ENCODE results near the gene PRPS1L1. TPM values are rescaled to one million over a fixed set of nuclear protein-coding genes. Genes with fewer than 3 reads are reported as not detected.

The PRPS1L1 gene
- total and polyA plus RNA-seq, 2 donors from 2014 or later: not detected

GRCh38 chr7:18016547-18017444 is 10.8 kb downstream of the PRPS1L1 start:
- Histone ChIP-seq H3K4me1 (ENCODE audit: control insufficient read depth in 2 of 3, insufficient read depth in 2 of 3, low read depth in 1 of 3, low read length in 3 of 3) (no peaks in the 10 kb centered on the region), H3K9me3 (ENCODE audit: control insufficient read depth in 2 of 3, insufficient read depth in 1 of 3, low read length in 3 of 3) (peaks cover 0 to 2% (median 0%) of the 10 kb centered on the region in 3 donors), H3K27me3 (ENCODE audit: control insufficient read depth, insufficient read depth, low read length) (no peaks in the 10 kb centered on the region), H3K27ac (ENCODE audit: low read depth in 2 of 2, low read length in 2 of 2) (no peak overlapping the region), H3K4me3 (ENCODE audit: low read length in 3 of 3) (no peak overlapping the region), H3K9ac (ENCODE audit: low read length in 3 of 3) (no peak overlapping the region), H3K36me3 (ENCODE audit: control insufficient read depth in 2 of 3, insufficient read depth in 3 of 3, low read length in 3 of 3) (no peaks in the 10 kb centered on the region)
- DNase-seq (no peak), FAIRE-seq (no peak)
- intact Hi-C loops (cut with DNase I): no loop called here
- TF ChIP-seq CTCF (IDR thresholded peaks at IDR 0.05; ENCODE audit: borderline replicate concordance, extremely low read depth, insufficient read depth): no peak

GRCh38 chr7:18013936-18014335 is 13.7 kb downstream of the PRPS1L1 start:
- TF ChIP-seq CTCF (IDR thresholded peaks at IDR 0.05; ENCODE audit: borderline replicate concordance, extremely low read depth, insufficient read depth): no peak
- no peak overlapping the region for H3K27ac ChIP-seq (ENCODE audit: low read depth in 2 of 2, low read length in 2 of 2)
- no peaks in the 10 kb centered on the region for H3K36me3 ChIP-seq (ENCODE audit: control insufficient read depth in 2 of 3, insufficient read depth in 3 of 3, low read length in 3 of 3)
- no peaks in the 10 kb centered on the region for H3K27me3 ChIP-seq (ENCODE audit: control insufficient read depth, insufficient read depth, low read length)
- no peaks in the 10 kb centered on the region for H3K4me1 ChIP-seq (ENCODE audit: control insufficient read depth in 2 of 3, insufficient read depth in 2 of 3, low read depth in 1 of 3, low read length in 3 of 3)
- H3K9me3 ChIP-seq (ENCODE audit: control insufficient read depth in 2 of 3, insufficient read depth in 1 of 3, low read length in 3 of 3): peaks cover 0 to 2% (median 0%) of the 10 kb centered on the region in 3 donors
- H3K9ac ChIP-seq (ENCODE audit: low read length in 3 of 3): no peak overlapping the region
- no peak for FAIRE-seq
- H3K4me3 ChIP-seq (ENCODE audit: low read length in 3 of 3): no peak overlapping the region
- no peak for DNase-seq
- intact Hi-C loops (cut with DNase I): no loop called here

- no peak overlapping the region for H3K4me3 ChIP-seq (ENCODE audit: low read length in 3 of 3)
- H3K27me3 ChIP-seq (ENCODE audit: control insufficient read depth, insufficient read depth, low read length): no peaks in the 10 kb centered on the region
- DNase-seq: no peak
- no peak for FAIRE-seq
- no peaks in the 10 kb centered on the region for H3K36me3 ChIP-seq (ENCODE audit: control insufficient read depth in 2 of 3, insufficient read depth in 3 of 3, low read length in 3 of 3)
- no peak overlapping the region for H3K9ac ChIP-seq (ENCODE audit: low read length in 3 of 3)
- intact Hi-C loops (cut with DNase I): no loop called here
- no peak for TF ChIP-seq CTCF (IDR thresholded peaks at IDR 0.05; ENCODE audit: borderline replicate concordance, extremely low read depth, insufficient read depth)
- H3K4me1 ChIP-seq (ENCODE audit: control insufficient read depth in 2 of 3, insufficient read depth in 2 of 3, low read depth in 1 of 3, low read length in 3 of 3): no peaks in the 10 kb centered on the region
- no peaks in the 10 kb centered on the region for H3K9me3 ChIP-seq (ENCODE audit: control insufficient read depth in 2 of 3, insufficient read depth in 1 of 3, low read length in 3 of 3)
- H3K27ac ChIP-seq (ENCODE audit: low read depth in 2 of 2, low read length in 2 of 2): no peak overlapping the region
Observed at GRCh38 chr7:18004372-18004771, 23.3 kb downstream of the PRPS1L1 start.

All from kidney (tissue), 14 donors.